GM12875 (cell line): Measurements from ENCODE around the gene TMEM200B.
"Not testable (repeated sequence)": the region's sequence is repeated elsewhere in the genome, so short reads cannot be mapped to it uniquely, and the experiment has no call there.

ENCODE experiments used
- H3K4me3 ChIP-seq: one replicate; pipeline ENCODE4 v1.5.1; 2011; ENCODE audit warnings: low read depth, low read length, control low read depth
- CTCF ChIP-seq: IDR thresholded peaks from 2 replicates; pipeline ENCODE4 v1.5.1; 2011; ENCODE audit warnings: low read depth, mild to moderate bottlenecking, control low read depth, inconsistent platforms, low read length, moderate library complexity, borderline replicate concordance; ENCODE audit not compliant: insufficient read depth

The TMEM200B gene

DNA sequence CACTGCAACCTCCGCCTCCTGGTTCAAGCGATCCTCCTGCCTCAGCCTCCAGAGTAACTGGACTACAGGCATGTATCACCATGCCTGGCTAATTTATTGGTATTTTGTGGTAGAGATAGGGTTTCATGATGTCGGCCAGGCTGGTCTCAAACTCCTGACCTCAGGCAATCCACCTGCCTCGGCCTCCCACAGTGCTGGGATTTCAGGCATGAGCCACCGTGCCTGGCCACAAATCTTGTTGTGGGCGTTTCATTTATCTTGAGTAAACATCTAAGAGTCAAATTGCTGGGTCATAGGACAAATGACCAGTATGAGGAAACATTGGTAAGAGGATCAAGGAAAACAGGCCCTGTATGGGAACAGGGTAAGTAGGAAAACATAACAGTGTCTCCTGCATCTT is 17.9 kb downstream of the TMEM200B start:
- no peak for TF ChIP-seq CTCF
- H3K4me3 ChIP-seq = no peak overlapping the region

- no peak for TF ChIP-seq CTCF
These were observed 23.2 kb downstream of the TMEM200B start for GRCh38 chr1:29100487-29100886.

DNA sequence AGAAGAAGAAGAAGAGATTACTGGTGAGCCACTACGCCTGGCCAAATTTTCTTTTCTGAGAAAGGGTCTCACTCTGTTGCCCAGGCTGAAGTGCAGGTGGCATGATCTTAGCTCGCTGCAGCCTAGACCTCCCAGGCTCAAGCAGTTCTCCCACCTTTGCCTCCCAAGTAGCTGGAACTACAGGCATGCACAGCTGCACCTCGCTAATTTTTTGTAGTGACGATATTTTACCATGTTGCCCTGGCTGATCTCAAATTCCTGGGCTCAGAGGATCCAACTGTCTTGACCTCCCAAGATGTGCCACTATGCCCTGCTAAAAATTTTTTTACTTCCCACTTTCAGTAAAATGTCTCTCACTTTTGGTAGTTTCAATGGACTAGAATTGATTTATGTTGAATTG is 24.4 kb downstream of the TMEM200B start:
- no peak for TF ChIP-seq CTCF
- H3K4me3 ChIP-seq = no peak overlapping the region

More at GRCh38 chr1:29100487-29100886, 23.2 kb downstream of the TMEM200B start:
- no peak overlapping the region for H3K4me3 ChIP-seq

GRCh38 chr1:29096231-29096886 is 27.3 kb downstream of the TMEM200B start:
- no peak for TF ChIP-seq CTCF
- no peak overlapping the region for H3K4me3 ChIP-seq

DNA sequence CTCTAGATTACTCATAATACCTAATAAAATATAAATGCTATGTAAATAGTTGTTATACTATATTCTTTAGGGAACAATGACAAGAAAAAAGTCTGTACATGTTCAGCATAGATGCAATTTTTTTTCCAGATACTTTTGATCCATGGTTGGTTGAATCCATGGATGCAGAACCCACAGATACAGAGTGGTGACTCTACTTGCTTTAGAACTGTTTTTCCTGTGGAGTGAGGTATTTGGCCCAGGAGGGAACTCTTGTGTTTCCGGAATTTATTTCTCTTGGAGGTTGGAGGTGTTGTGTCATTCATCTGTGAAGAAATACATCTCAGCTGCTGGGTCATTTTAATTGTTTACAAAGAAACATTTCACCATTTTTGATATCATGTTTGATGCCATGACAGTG is 28.7 kb downstream of the TMEM200B start:
- no peak for TF ChIP-seq CTCF
- no peak overlapping the region for H3K4me3 ChIP-seq

DNA sequence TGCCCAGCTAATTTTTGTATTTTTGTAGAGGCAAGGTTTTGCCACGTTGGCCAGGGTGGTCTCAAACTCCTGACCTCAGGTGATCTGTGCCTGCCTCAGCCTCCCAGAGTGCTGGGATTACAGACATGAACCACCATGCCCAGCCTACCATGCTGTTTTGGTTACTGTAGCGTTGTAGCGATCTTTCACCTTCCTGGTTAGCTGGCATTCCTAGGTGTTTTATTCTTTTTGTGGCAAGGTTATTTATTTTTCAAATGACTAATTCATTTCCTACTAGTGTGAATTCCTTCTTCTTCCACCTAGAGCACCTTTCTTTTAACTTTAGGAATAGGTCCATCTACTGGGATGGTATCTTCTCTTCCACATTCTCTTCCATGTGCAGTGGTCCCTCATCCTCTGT is 29.3 kb downstream of the TMEM200B start:
- no peak for TF ChIP-seq CTCF
- H3K4me3 ChIP-seq = no peak overlapping the region

DNA sequence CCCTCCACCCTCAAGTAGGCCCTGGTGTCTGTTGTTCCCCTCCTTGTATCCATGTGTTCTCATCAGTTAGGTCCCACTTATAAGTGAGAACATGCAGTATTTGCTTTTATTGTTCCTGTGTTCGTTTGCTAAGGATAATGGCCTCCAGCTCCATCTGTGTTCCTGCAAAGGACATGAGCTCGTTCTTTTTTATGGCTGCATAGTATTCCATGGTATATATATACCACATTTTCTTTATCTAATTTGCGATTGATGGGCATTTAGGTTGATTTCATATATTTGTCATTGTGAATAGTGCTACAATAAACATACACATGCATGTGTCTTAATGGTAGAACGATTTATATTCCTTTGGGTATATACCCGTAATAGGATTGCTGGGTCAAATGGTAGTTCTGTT is 31.0 kb downstream of the TMEM200B start:
- not testable (repeated sequence) for H3K4me3 ChIP-seq
